H1 (cell line): ENCODE data around the gene FRMD4B. TPM values are rescaled to one million over a fixed set of nuclear protein-coding genes. Genes with fewer than 3 reads are reported as not detected.

ENCODE experiments used
- CTCF ChIA-PET: fragments of 300-600 bp; sonication (Branson Sonifier 250); formaldehyde crosslinking; loops from one replicate; lab custom pipeline; 2021; ENCODE audit not compliant: partially characterized antibody; lab: Charles Lee
- POLR2A ChIA-PET: fragments of 300-600 bp; sonication (Branson Sonifier 250); formaldehyde crosslinking; loops from one replicate; lab custom pipeline; 2021; ENCODE audit warnings: inconsistent platforms; ENCODE audit not compliant: partially characterized antibody; lab: Charles Lee
- DNase-seq, 2 experiments: peaks; one replicate each; pipeline versions ENCODE4 v3.0.0 to v3.0.0-alpha.2; 2010 to 2022; ENCODE audit warnings: low spot score in 2 of 2, low read depth in 1 of 2, mixed read lengths in 1 of 2
- FAIRE-seq: peaks from 2 replicates; lab custom pipeline; 2011; peaks lifted over from hg19 to GRCh38; lab: Jason Lieb, UNC
- H2AFZ ChIP-seq: 2 replicates; pipeline ENCODE4 v1.8.1; 2012; ENCODE audit warnings: low read length, inconsistent platforms
- H2AK5ac ChIP-seq: 2 replicates; pipeline ENCODE4 v1.6.1; 2013; ENCODE audit warnings: low read depth, low read length
- H2BK120ac ChIP-seq: replicated peaks from 2 replicates; pipeline ENCODE3; 2013; ENCODE audit warnings: low read depth, low read length, inconsistent platforms
- H2BK12ac ChIP-seq: 2 replicates; pipeline ENCODE4 v1.6.1; 2013; ENCODE audit warnings: low read depth, low read length
- H2BK15ac ChIP-seq: 2 replicates; pipeline ENCODE4 v1.6.1; 2013; ENCODE audit warnings: low read length
- H2BK20ac ChIP-seq: 2 replicates; pipeline ENCODE4 v1.6.1; 2013; ENCODE audit warnings: low read length
- H2BK5ac ChIP-seq: 2 replicates; pipeline ENCODE4 v1.6.1; 2013; ENCODE audit warnings: low read depth, low read length
- H3K14ac ChIP-seq: 2 replicates; pipeline ENCODE4 v1.6.1; 2013; ENCODE audit warnings: inconsistent platforms; ENCODE audit not compliant: insufficient read length
- H3K18ac ChIP-seq: 2 replicates; pipeline ENCODE4 v1.6.1; 2013; ENCODE audit warnings: low read length; ENCODE audit errors: extremely low read depth
- H3K23ac ChIP-seq: 2 replicates; pipeline ENCODE4 v1.6.1; 2013; ENCODE audit warnings: inconsistent platforms; ENCODE audit not compliant: insufficient read length
- H3K23me2 ChIP-seq: 2 replicates; pipeline ENCODE4 v1.6.1; 2013; ENCODE audit warnings: low read depth, low read length
- H3K27ac ChIP-seq: 2 replicates; pipeline ENCODE4 v1.6.1; 2011; ENCODE audit warnings: low read depth, low read length, inconsistent platforms
- H3K27me3 ChIP-seq, 4 experiments: replicated peaks in 1 of 4; 1 replicate in 1 of 4; 2 replicates in 3 of 4; pipeline versions ENCODE4 v1.6.1 to v1.8.1; 2011 to 2013; ENCODE audit warnings: low read length in 3 of 4, mild to moderate bottlenecking in 3 of 4, inconsistent platforms in 2 of 4, mixed read lengths in 2 of 4, moderate library complexity in 1 of 4; ENCODE audit not compliant: control insufficient read depth in 3 of 4, insufficient read depth in 3 of 4; ENCODE audit errors: extremely low read depth in 1 of 4
- H3K36me3 ChIP-seq, 4 experiments: 2 replicates each; pipeline versions ENCODE4 v1.6.1 to v1.8.1; 2011 to 2013; ENCODE audit warnings: mild to moderate bottlenecking in 4 of 4, low read length in 3 of 4, moderate library complexity in 2 of 4, control low read depth in 1 of 4, inconsistent platforms in 1 of 4; ENCODE audit not compliant: insufficient read depth in 4 of 4, control insufficient read depth in 2 of 4
- H3K4ac ChIP-seq: replicated peaks from 2 replicates; pipeline ENCODE3; 2013; ENCODE audit warnings: low read length, low read depth, mixed read lengths, inconsistent platforms; ENCODE audit not compliant: insufficient read length
- H3K4me1 ChIP-seq, 4 experiments: replicated peaks in 1 of 4; 1 replicate in 1 of 4; 2 replicates in 3 of 4; pipeline versions ENCODE4 v1.6.1 to v1.8.1; 2011 to 2013; ENCODE audit warnings: low read length in 3 of 4, inconsistent platforms in 2 of 4, mixed read lengths in 1 of 4; ENCODE audit not compliant: insufficient read depth in 4 of 4, control insufficient read depth in 3 of 4
- H3K4me2 ChIP-seq, 2 experiments: 2 replicates each; pipeline versions ENCODE4 v1.6.1 to v1.8.1; 2011 to 2013; ENCODE audit warnings: low read depth in 2 of 2, low read length in 2 of 2, control low read depth in 1 of 2, inconsistent platforms in 1 of 2, mild to moderate bottlenecking in 1 of 2; ENCODE audit not compliant: insufficient read depth in 1 of 2
- H3K4me3 ChIP-seq, 4 experiments: fragments of 200-600, 300-600 bp in 1 of 4; sonication (generic), shearing (Covaris generic), sonication (Bioruptor Twin) in 1 of 4; 2 replicates each; pipeline versions ENCODE4 v1.5.1 to v1.8.1; 2011 to 2016; ENCODE audit warnings: low read length in 4 of 4, low read depth in 3 of 4, control low read depth in 2 of 4, inconsistent platforms in 2 of 4, mild to moderate bottlenecking in 2 of 4, mixed read lengths in 1 of 4, moderate library complexity in 1 of 4; ENCODE audit not compliant: insufficient read depth in 2 of 4; ENCODE audit errors: extremely low read depth in 1 of 4
- H3K56ac ChIP-seq: replicated peaks from 2 replicates; pipeline ENCODE3; 2013; ENCODE audit warnings: low read depth, mild to moderate bottlenecking, mixed read lengths, low read length, inconsistent platforms; ENCODE audit not compliant: insufficient read length
- H3K79me1 ChIP-seq: 2 replicates; pipeline ENCODE4 v1.6.1; 2013; ENCODE audit warnings: low read depth, low read length, control low read depth
- H3K79me2 ChIP-seq, 2 experiments: 2 replicates each; pipeline versions ENCODE4 v1.6.1 to v1.8.1; 2012 to 2013; ENCODE audit warnings: low read length in 2 of 2, mild to moderate bottlenecking in 2 of 2, inconsistent platforms in 1 of 2; ENCODE audit not compliant: insufficient read depth in 2 of 2, control insufficient read depth in 1 of 2
- H3K9ac ChIP-seq, 4 experiments: replicated peaks in 1 of 4; 1 replicate in 1 of 4; 2 replicates in 3 of 4; pipeline versions ENCODE4 v1.6.1 to v1.8.1; 2011 to 2013; ENCODE audit warnings: low read depth in 3 of 4, low read length in 3 of 4, control low read depth in 2 of 4, mild to moderate bottlenecking in 2 of 4, moderate library complexity in 2 of 4, inconsistent platforms in 1 of 4; ENCODE audit errors: extremely low read depth in 1 of 4
- H3K9me3 ChIP-seq, 2 experiments: 2 replicates each; pipeline versions ENCODE4 v1.6.1 to v1.8.1; 2012 to 2013; ENCODE audit warnings: mild to moderate bottlenecking in 2 of 2, moderate library complexity in 2 of 2, control low read depth in 1 of 2, inconsistent platforms in 1 of 2, low read depth in 1 of 2, low read length in 1 of 2, mixed read lengths in 1 of 2; ENCODE audit not compliant: insufficient read depth in 2 of 2
- H4K20me1 ChIP-seq, 2 experiments: replicated peaks in 1 of 2; 2 replicates each; pipeline versions ENCODE3 to v1.8.1; 2011 to 2013; ENCODE audit warnings: inconsistent platforms in 2 of 2, low read length in 2 of 2, mild to moderate bottlenecking in 1 of 2; ENCODE audit not compliant: insufficient read depth in 2 of 2, control insufficient read depth in 1 of 2
- H4K5ac ChIP-seq: 2 replicates; pipeline ENCODE4 v1.6.1; 2013; ENCODE audit warnings: low read length, low read depth, mixed read lengths, inconsistent platforms; ENCODE audit not compliant: insufficient read length
- H4K8ac ChIP-seq: 2 replicates; pipeline ENCODE4 v1.8.0; 2013; ENCODE audit warnings: mild to moderate bottlenecking, moderate library complexity, low read length, inconsistent platforms; ENCODE audit not compliant: insufficient read depth; ENCODE audit errors: extremely low read depth
- H4K91ac ChIP-seq: replicated peaks from 2 replicates; pipeline ENCODE3; 2013; ENCODE audit warnings: low read length, mixed read lengths, inconsistent platforms; ENCODE audit not compliant: insufficient read length
- BRCA1 ChIP-seq: IDR thresholded peaks from 2 replicates; pipeline ENCODE4 v1.6.1; 2012; ENCODE audit warnings: low read depth, low read length, improper control_type of control experiment
- CHD2 ChIP-seq: IDR thresholded peaks from 2 replicates; pipeline ENCODE4 v1.6.1; 2012; ENCODE audit warnings: low read length, improper control_type of control experiment
- HDAC6 ChIP-seq: IDR thresholded peaks from one replicate; pipeline ENCODE4 v1.7.1; 2012; ENCODE audit warnings: low read depth, mild to moderate bottlenecking, inconsistent platforms, low read length, moderate library complexity
- JUN ChIP-seq: IDR thresholded peaks from 2 replicates; pipeline ENCODE4 v1.6.1; 2011; ENCODE audit warnings: low read depth, mild to moderate bottlenecking, improper control_type of control experiment, low read length
- POLR2AphosphoS5 ChIP-seq: IDR thresholded peaks from 2 replicates; pipeline ENCODE4 v1.6.1; 2011; ENCODE audit warnings: low read depth, low read length
- RNF2 ChIP-seq: fragments of 200-900, 300-1000 bp; sonication (generic); IDR thresholded peaks from 2 replicates; pipeline ENCODE4 v1.7.1; 2016; ENCODE audit warnings: borderline replicate concordance, low read depth, mild to moderate bottlenecking, antibody characterized with exemption, low read length; ENCODE audit not compliant: poor library complexity, severe bottlenecking; ENCODE audit errors: missing control alignments
- SP1 ChIP-seq: IDR thresholded peaks from 2 replicates; pipeline ENCODE4 v1.6.1; 2011; ENCODE audit warnings: low read depth, low read length
- SP4 ChIP-seq: IDR thresholded peaks from 2 replicates; pipeline ENCODE4 v1.6.1; 2012; ENCODE audit warnings: low read length, inconsistent platforms
- TCF12 ChIP-seq: IDR thresholded peaks from 2 replicates; pipeline ENCODE4 v1.6.1; 2011; ENCODE audit warnings: low read depth, mild to moderate bottlenecking, low read length
- WGBS, 2 experiments: shearing (Covaris generic) in 1 of 2; methylation state at CpG; one replicate each; pipeline versions ENCODE4 v1.1.6 to v1.1.7; 2013 to 2015; ENCODE audit warnings: low lambda C conversion rate in 2 of 2, mixed read lengths in 2 of 2, inconsistent platforms in 1 of 2, low coverage in 1 of 2, missing lambda C conversion rate in 1 of 2; ENCODE audit not compliant: insufficient replicate concordance in 2 of 2, insufficient coverage in 1 of 2, insufficient read length in 1 of 2; ENCODE audit errors: extremely low coverage in 1 of 2, missing lambda C conversion rate in 1 of 2; 5-methylcytosine and 5-hydroxymethylcytosine counted together
- polyA plus RNA-seq, 7 experiments: library from polyadenylated mRNA; depleted of rRNA in 3 of 7; stranded (reverse) in 5 of 7; unstranded in 2 of 7; fragments of >200 nt in 5 of 7; fragments of 200-250 nt in 2 of 7; gene quantifications; 1 replicate in 5 of 7; 2 replicates in 1 of 7; 4 replicates in 1 of 7; pipeline versions ENCODE4 v1.2.1 to v1.2.3, GENCODE V29; 2011 to 2013; ENCODE audit warnings: missing spikeins in 2 of 7, mixed read lengths in 2 of 7
- total RNA-seq: library from RNA; stranded (reverse); fragmentation: NEBNext Ultra II Directional; extraction: Animal tissue kit (Norgen Biotek cat#: 25700); gene quantifications from 2 replicates; pipeline ENCODE4 v1.2.1, GENCODE V29; 2021
- TF ChIP-seq, protein P1 (sequence below): IDR thresholded peaks from 2 replicates; pipeline ENCODE4 v1.6.1; 2011; ENCODE audit warnings: low read length, improper control_type of control experiment
- TF ChIP-seq, protein P2 (sequence below): IDR thresholded peaks from 2 replicates; pipeline ENCODE4 v1.6.1; 2012; ENCODE audit warnings: inconsistent platforms
- TF ChIP-seq, protein P3 (sequence below): IDR thresholded peaks from 2 replicates; pipeline ENCODE4 v1.6.1; 2012; ENCODE audit warnings: inconsistent platforms

The FRMD4B gene
- total and polyA plus RNA-seq, 2 of the 8 experiments (the other 6 are each of a cell fraction or from before 2014, with no cell fraction given): 2.7 to 7.2 TPM

DNA sequence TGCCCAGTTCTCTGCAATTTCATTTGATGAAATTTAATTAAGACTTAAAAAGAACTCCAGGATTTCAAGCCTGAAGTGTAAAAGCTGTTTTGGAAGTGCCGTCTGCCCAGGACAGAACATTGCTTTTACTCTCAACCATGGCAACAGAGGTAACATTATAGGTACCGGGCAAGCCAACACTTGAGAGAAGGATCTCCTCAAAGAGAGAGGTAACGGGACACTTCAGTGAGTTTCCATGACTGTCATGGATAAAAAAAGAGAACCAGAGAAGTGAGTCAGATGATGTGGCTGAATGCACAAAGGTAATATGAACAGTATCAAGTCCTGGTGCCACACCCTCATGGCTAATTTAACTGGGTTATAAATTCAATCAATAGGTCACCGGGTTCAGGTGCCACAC lies 133.3 kb downstream of the FRMD4B start:
- TF ChIP-seq BRCA1 (no peak), JUN (no peak), CHD2 (no peak), POLR2AphosphoS5 (no peak), SP4 (no peak), TCF12 (no peak), HDAC6 (no peak), SP1 (no peak), RNF2 (no peak)
- TF ChIP-seq, protein P1, sequence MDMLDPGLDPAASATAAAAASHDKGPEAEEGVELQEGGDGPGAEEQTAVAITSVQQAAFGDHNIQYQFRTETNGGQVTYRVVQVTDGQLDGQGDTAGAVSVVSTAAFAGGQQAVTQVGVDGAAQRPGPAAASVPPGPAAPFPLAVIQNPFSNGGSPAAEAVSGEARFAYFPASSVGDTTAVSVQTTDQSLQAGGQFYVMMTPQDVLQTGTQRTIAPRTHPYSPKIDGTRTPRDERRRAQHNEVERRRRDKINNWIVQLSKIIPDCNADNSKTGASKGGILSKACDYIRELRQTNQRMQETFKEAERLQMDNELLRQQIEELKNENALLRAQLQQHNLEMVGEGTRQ: no peak
- TF ChIP-seq, protein P2, sequence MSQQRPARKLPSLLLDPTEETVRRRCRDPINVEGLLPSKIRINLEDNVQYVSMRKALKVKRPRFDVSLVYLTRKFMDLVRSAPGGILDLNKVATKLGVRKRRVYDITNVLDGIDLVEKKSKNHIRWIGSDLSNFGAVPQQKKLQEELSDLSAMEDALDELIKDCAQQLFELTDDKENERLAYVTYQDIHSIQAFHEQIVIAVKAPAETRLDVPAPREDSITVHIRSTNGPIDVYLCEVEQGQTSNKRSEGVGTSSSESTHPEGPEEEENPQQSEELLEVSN: no peak
- TF ChIP-seq, protein P3, sequence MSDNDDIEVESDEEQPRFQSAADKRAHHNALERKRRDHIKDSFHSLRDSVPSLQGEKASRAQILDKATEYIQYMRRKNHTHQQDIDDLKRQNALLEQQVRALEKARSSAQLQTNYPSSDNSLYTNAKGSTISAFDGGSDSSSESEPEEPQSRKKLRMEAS: no peak
- Histone ChIP-seq H3K18ac (no peak overlapping the region), H3K56ac (no peak overlapping the region), H4K5ac (no peak overlapping the region), H2BK20ac (no peak overlapping the region), H2AFZ (no peak overlapping the region), H3K4me2 (no peak overlapping the region), H2BK12ac (no peak overlapping the region), H3K23ac (no peak overlapping the region), H3K4ac (no peak overlapping the region), H3K79me1 (no peaks in the 10 kb centered on the region), H3K9me3 (no peaks in the 10 kb centered on the region), H3K79me2 (no peaks in the 10 kb centered on the region), H3K23me2 (no peaks in the 10 kb centered on the region; the same call in 1 of the 2 replicates), H2BK120ac (no peak overlapping the region), H2AK5ac (no peak overlapping the region), H3K4me1 (peaks cover 0 to 8% (median 0%) of the 10 kb centered on the region in 4 experiments; a peak in 2 of 7 replicates), H3K14ac (no peak overlapping the region), H4K20me1 (peaks cover 0 to 3% of the 10 kb centered on the region in 2 experiments), H3K27ac (no peak overlapping the region), H3K4me3 (no peak overlapping the region), H2BK15ac (no peak overlapping the region), H3K9ac (no peak overlapping the region), H4K8ac (no peak overlapping the region), H4K91ac (no peak overlapping the region), H3K36me3 (no peaks in the 10 kb centered on the region), H2BK5ac (no peak overlapping the region), H3K27me3 (peaks cover 3 to 13% (median 10%) of the 10 kb centered on the region in 4 experiments; a peak in 6 of 7 replicates)
- CTCF ChIA-PET: no interaction called here
- 88% methylated on average over 4 of the region's 4 CpGs; no CpG with 5 or more reads in 1 of the 2 experiments for WGBS, 2 experiments
- no peak for FAIRE-seq
- POLR2A ChIA-PET: no interaction called here
- DNase-seq: no peak
